Measurements from ENCODE around the gene FARP1.

FARP1 gene

DNA sequence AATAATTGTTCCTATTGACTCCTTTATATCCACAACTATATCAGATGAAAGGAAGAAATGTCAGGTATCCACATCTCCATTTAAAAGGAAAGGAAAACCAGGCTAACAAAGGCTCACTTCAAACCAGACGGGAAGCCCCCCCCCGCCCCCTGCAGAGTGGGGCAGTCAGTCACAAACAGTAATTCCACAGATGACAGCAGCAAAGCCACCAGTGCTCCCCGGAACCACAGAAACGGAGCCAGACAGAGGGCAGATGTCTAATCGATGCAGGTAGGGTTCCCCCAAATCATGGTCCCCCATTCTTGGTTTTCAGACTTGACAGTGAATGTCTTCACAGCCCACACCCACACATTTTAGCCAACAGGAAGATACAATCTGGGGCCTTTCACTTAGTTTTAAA is 333.2 kb downstream of the FARP1 start:
- Histone ChIP-seq H3K27ac (no peak overlapping the region), H3K9me3 (ENCODE audit: control insufficient read depth, low read length) (no peaks in the 10 kb centered on the region), H3K4me1 (peaks cover 4% of the 10 kb centered on the region), H3K36me3 (ENCODE audit: control insufficient read depth, insufficient read depth, low read length) (no peaks in the 10 kb centered on the region), H2AFZ (no peak overlapping the region), H3K79me2 (peaks cover 12% of the 10 kb centered on the region), H3K4me3 (ENCODE audit: low read depth, low read length) (no peak overlapping the region), H3K4me2 (ENCODE audit: low read length) (no peak overlapping the region), H3K27me3 (ENCODE audit: control insufficient read depth, insufficient read depth, low read length) (no peaks in the 10 kb centered on the region), H3K9ac (no peak overlapping the region)
- TF ChIP-seq, protein P1, sequence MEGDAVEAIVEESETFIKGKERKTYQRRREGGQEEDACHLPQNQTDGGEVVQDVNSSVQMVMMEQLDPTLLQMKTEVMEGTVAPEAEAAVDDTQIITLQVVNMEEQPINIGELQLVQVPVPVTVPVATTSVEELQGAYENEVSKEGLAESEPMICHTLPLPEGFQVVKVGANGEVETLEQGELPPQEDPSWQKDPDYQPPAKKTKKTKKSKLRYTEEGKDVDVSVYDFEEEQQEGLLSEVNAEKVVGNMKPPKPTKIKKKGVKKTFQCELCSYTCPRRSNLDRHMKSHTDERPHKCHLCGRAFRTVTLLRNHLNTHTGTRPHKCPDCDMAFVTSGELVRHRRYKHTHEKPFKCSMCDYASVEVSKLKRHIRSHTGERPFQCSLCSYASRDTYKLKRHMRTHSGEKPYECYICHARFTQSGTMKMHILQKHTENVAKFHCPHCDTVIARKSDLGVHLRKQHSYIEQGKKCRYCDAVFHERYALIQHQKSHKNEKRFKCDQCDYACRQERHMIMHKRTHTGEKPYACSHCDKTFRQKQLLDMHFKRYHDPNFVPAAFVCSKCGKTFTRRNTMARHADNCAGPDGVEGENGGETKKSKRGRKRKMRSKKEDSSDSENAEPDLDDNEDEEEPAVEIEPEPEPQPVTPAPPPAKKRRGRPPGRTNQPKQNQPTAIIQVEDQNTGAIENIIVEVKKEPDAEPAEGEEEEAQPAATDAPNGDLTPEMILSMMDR (IDR thresholded peaks at IDR 0.05), result no peak

DNA sequence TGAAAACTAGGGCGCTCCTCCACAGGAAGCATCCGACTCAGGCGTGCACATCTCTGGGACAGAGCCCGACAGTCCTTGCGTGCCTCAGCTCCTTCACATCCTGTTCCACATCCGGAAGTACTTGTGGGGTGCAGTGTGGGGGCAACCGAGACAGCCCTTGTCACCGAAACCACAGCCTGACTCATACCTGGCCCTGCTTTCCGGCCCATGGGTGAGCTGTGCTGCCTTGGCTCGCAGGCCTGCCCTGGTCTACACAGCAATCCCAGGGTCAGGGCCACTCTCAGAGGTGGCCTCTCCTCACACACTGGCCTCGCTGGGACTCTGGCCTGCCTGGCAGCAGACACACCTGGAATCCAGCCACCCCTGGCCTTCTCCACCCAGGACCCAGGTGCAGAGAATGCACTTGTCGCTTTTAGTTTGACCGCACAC is 333.7 kb downstream of the FARP1 start:
- no peaks in the 10 kb centered on the region for H3K9me3 ChIP-seq (ENCODE audit: control insufficient read depth, low read length)

DNA sequence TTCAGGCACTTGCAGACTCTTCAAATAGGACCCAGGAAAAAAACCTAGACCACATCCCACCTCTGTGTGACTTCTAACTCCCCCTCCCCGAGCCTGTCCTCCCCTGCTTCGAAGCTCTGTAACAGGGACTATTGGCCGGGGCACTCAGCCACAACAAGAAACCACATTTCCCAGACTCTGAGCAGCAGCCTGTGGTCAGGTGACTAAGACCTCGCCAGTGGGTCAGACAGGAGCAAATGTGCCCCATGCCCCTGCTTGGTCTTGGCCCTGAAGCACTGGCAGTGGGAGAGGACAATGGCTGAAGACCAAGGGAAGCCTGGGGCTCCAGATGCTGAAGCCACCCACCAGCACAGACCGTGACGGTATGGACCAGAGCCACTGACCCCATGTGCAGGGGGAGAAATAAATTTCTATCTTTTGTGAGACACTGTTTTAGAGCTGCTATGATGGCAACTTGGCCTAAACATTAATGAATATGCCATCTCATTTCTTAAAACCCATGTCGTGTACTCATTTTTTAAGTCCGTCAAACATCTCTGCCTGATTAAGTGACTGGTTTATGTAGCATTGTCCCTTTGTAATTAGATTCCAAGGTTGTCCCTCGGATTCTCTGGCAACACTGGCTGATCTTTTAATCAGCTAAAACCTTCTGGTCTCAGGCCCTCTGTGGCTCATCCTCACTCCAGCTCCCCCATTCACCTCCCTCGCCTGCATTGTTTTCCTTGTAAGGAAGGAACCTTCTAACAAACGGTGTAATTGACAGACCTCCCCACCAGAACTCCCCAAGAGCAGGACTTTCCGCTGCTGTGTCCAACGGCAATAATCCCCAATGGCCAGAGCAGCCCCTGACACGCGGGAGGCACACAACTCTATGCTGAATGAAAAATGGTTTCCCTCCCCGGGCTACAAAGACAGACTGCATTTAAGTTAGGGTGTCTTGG is 335.6 kb downstream of the FARP1 start:
- TF ChIP-seq, protein P1 (IDR thresholded peaks at IDR 0.05), result no peak
- no peaks in the 10 kb centered on the region for H3K9me3 ChIP-seq (ENCODE audit: control insufficient read depth, low read length)
- H3K4me2 ChIP-seq (ENCODE audit: low read length), result no peak overlapping the region
- peaks cover 22% of the 10 kb centered on the region for H3K4me1 ChIP-seq
- peaks cover 11% of the 10 kb centered on the region for H3K79me2 ChIP-seq
- no peaks in the 10 kb centered on the region for H3K27me3 ChIP-seq (ENCODE audit: control insufficient read depth, insufficient read depth, low read length)
- no peak overlapping the region for H2AFZ ChIP-seq
- no peaks in the 10 kb centered on the region for H3K36me3 ChIP-seq (ENCODE audit: control insufficient read depth, insufficient read depth, low read length)
- no peak overlapping the region for H3K9ac ChIP-seq
- no peak overlapping the region for H3K4me3 ChIP-seq (ENCODE audit: low read depth, low read length)
- no peak overlapping the region for H3K27ac ChIP-seq

More for the DNA sequence above, 333.7 kb downstream of the FARP1 start:
- Histone ChIP-seq H3K4me3 (ENCODE audit: low read depth, low read length) (no peak overlapping the region), H3K27ac (no peak overlapping the region), H3K4me2 (ENCODE audit: low read length) (no peak overlapping the region), H3K79me2 (peaks cover 12% of the 10 kb centered on the region), H3K9ac (no peak overlapping the region), H2AFZ (no peak overlapping the region), H3K36me3 (ENCODE audit: control insufficient read depth, insufficient read depth, low read length) (no peaks in the 10 kb centered on the region), H3K27me3 (ENCODE audit: control insufficient read depth, insufficient read depth, low read length) (no peaks in the 10 kb centered on the region), H3K4me1 (peaks cover 8% of the 10 kb centered on the region)
- TF ChIP-seq, protein P1 (IDR thresholded peaks at IDR 0.05), result no peak

DNA sequence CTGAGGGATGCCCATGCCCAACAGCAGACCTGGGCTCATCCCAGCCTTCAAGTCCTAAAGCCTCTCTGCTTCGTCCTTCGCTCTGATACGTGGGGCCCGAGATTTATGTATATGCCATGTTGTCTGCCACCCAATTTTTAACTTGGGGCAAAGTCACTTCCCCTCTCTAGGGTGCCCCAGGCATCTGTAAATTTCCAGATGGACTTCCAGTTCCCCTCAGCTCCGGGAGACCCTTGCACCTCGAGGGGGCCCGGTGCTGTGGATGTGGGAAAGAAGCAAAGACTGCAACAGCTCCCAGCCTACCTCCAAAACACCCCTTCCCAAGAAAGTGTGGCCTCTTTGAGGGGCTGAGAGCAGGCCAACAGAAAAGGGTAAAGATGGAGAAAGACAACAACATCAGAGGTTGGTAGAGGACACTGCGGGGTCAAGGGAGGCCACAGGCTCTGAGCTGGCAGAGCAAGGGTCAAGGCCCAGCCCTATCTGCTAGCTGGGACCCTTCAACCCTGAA is 336.7 kb downstream of the FARP1 start:
- no peak overlapping the region for H2AFZ ChIP-seq
- no peaks in the 10 kb centered on the region for H3K36me3 ChIP-seq (ENCODE audit: control insufficient read depth, insufficient read depth, low read length)
- no peaks in the 10 kb centered on the region for H3K27me3 ChIP-seq (ENCODE audit: control insufficient read depth, insufficient read depth, low read length)
- no peak overlapping the region for H3K27ac ChIP-seq
- peaks cover 29% of the 10 kb centered on the region for H3K4me1 ChIP-seq
- H3K4me2 ChIP-seq (ENCODE audit: low read length), result no peak overlapping the region
- H3K79me2 ChIP-seq, result peaks cover 7% of the 10 kb centered on the region
- no peak overlapping the region for H3K9ac ChIP-seq
- no peaks in the 10 kb centered on the region for H3K9me3 ChIP-seq (ENCODE audit: control insufficient read depth, low read length)
- H3K4me3 ChIP-seq (ENCODE audit: low read depth, low read length), result no peak overlapping the region
- TF ChIP-seq, protein P1 (IDR thresholded peaks at IDR 0.05), result no peak

Measured in parathyroid adenoma (tissue), 2 donors.